Measurements from ENCODE around the gene POTED. TPM values are rescaled to one million over a fixed set of nuclear protein-coding genes. Genes with fewer than 3 reads are reported as not detected.
"Not testable (repeated sequence)": the region's sequence is repeated elsewhere in the genome, so short reads cannot be mapped to it uniquely, and the experiment has no call there.

POTED gene
- not detected in 2 replicates for total RNA-seq (2014; rRNA removed; shearing (Covaris generic))

- H3K4me3 ChIP-seq; H3K36me3 ChIP-seq; H3K27me3 ChIP-seq; DNase-seq; H3K9me3 ChIP-seq (replicated peaks); H3K4me1 ChIP-seq; H3K27ac ChIP-seq: not testable (repeated sequence)
These were observed at the start of gene POTED for GRCh38 chr21:13609477-13609876. Gene POTED (plus strand): TSS chr21:13609777. CDS start chr21:13610229, 452 bp downstream.

- not testable (repeated sequence) for DNase-seq; H3K36me3 ChIP-seq; H3K4me3 ChIP-seq; H3K9me3 ChIP-seq (replicated peaks); H3K27me3 ChIP-seq; H3K27ac ChIP-seq; H3K4me1 ChIP-seq
These were observed 40.5 kb downstream of the POTED start for GRCh38 chr21:13650101-13650500.

- DNase-seq; H3K27ac ChIP-seq; H3K4me3 ChIP-seq; H3K27me3 ChIP-seq; H3K4me1 ChIP-seq; H3K36me3 ChIP-seq; H3K9me3 ChIP-seq (replicated peaks): not testable (repeated sequence)
These were observed 42.2 kb downstream of the POTED start for GRCh38 chr21:13651746-13652145.
